ENCODE results near the gene ADAMTSL5.
A peak's percentile ranks its signal among the peaks of the same experiment; 100 is the strongest.

ADAMTSL5 gene

DNA sequence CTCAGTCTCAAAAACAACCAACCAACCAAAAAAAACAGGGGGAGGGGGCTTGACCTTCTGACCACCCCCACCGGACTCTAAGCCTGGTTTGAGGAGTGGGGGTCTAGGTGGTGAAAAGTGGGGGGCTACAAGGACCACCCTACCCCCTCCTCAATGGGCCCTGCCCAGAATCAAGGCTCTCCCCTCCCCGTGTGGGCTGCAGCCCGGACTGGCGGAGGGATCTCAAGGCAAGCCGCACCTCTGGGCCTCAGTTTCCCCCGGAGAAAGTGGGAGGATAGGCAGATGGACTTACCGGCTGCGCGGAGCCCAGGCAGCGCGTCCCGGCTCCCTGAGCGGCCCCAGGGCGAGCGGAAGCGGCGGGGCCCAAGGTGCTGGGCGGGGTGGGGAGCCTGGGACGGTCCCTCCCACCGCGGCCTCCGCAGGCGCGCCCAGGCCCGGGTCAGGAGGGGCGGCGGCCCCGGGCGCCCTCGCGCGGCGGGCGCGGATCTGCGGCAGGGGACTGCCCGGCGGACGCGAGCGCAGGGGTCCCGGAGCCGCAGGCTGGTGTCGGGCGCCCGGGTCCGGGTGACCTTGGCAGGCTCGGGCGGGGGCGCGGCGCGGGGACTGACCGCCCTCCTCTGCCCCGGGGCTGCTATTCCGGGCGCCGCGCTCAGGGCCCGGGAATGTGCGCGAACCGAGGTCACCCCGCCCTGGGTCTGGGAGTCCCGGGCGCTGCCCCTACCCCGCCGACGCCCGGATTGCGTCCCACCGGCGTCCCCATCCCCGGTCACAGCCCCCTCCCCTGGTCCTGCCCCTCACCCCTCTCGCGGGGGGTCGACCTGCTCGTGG is at the start of gene ADAMTSL5:
Gene ADAMTSL5, minus strand, starts transcription at position 349 of the 828 bp plus-strand sequence. CDS start 2,076 bp downstream, outside the sequence.
- TF ChIP-seq JUND (IDR thresholded peaks at IDR 0.05; ENCODE audit: low read depth) = no peak
- peak in 1 of 2 experiments; percentile 80 for DNase-seq (ENCODE audit: low read depth in 1 of 2, low spot score in 1 of 2)
- in situ Hi-C loops (cut with HindIII; ENCODE audit: low pct_unique_long_range_greater_than_20kb, low sequenced_read_pairs) = no loop called here

DNA sequence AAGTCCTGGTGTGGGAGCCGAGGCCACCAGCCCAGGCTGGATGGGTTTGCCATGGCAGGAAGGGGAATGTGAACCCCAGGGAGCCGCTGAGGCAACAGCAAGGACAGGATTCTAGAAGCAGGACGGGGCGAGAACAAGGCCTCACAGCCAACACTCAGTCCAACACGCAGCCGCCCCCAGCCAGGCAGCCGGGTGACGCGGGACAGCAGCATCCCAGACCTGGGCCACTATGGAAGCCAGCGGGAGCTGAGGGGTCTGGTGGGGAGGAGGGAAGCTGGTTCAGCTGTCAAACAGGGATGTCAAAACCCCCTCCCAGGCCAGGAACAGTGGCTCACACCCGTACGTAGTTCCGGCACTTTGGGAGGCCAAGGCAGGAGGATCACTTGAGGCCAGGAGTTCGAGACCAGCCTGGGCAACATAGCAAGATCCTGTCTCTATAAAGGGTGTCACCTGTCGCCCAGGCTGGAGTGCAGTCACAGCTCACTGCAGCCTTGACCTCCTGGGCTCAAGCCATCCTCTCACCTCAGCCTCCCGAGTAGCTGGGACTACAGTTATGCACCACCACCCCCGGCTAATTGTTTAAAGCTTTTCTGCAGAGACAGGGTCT is 48.5 kb upstream of the ADAMTSL5 start:
- TF ChIP-seq JUND (IDR thresholded peaks at IDR 0.05; ENCODE audit: low read depth) = no peak
- in situ Hi-C loops (cut with HindIII; ENCODE audit: low pct_unique_long_range_greater_than_20kb, low sequenced_read_pairs) = no loop called here

GRCh38 chr19:1560286-1560882 is 47.6 kb upstream of the ADAMTSL5 start:
- in situ Hi-C loops (cut with HindIII; ENCODE audit: low pct_unique_long_range_greater_than_20kb, low sequenced_read_pairs) = no loop called here
- no peak for DNase-seq (ENCODE audit: low read depth in 1 of 2, low spot score in 1 of 2)
- no peak for TF ChIP-seq JUND (IDR thresholded peaks at IDR 0.05; ENCODE audit: low read depth)

More for the DNA sequence above, 48.5 kb upstream of the ADAMTSL5 start:
- no peak for DNase-seq (ENCODE audit: low read depth in 1 of 2, low spot score in 1 of 2)

GRCh38 chr19:1558552-1558951 is 45.7 kb upstream of the ADAMTSL5 start:
- in situ Hi-C loops (cut with HindIII; ENCODE audit: low pct_unique_long_range_greater_than_20kb, low sequenced_read_pairs) = no loop called here
- no peak for TF ChIP-seq JUND (IDR thresholded peaks at IDR 0.05; ENCODE audit: low read depth)
- no peak for DNase-seq (ENCODE audit: low read depth in 1 of 2, low spot score in 1 of 2)

DNA sequence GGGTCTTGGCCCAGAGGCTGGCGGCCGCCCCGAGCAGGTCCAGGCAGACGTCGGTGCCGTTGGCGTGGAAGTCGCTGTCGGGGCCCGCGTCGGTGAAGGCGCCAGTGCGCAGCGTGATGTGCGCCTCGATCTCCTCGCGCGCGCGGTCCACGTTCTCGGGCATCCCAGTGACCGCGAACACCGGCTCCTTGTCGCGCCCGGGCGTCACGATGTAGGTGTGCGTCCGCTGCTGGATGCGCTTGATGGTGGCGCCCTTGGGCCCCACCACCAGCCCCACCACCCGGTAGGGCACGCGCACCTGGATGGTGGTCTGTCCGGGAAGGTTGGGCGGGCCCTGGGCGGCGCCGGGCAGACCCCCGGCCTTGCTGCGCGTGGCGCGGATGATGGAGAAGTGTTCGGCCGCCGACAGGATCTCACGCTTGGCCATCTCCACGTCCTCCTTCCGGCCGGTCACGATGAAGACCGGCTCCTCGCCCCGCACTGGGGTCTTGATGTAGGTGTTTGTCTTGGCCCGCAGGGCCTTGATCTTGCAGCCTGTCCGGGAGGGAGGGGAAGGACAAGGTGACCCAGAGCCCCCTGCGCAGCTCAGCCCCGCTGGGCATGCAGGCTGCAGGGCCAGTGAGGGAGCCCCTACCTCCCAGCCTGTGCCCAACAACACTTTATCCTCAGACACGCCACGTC is 43.7 kb upstream of the ADAMTSL5 start:
- in situ Hi-C loops (cut with HindIII; ENCODE audit: low pct_unique_long_range_greater_than_20kb, low sequenced_read_pairs) = no loop called here
- no peak for DNase-seq (ENCODE audit: low read depth in 1 of 2, low spot score in 1 of 2)
- TF ChIP-seq JUND (IDR thresholded peaks at IDR 0.05; ENCODE audit: low read depth) = no peak

- TF ChIP-seq JUND (IDR thresholded peaks at IDR 0.05; ENCODE audit: low read depth) = no peak
- in situ Hi-C loops (cut with HindIII; ENCODE audit: low pct_unique_long_range_greater_than_20kb, low sequenced_read_pairs) = no loop called here
- no peak for DNase-seq (ENCODE audit: low read depth in 1 of 2, low spot score in 1 of 2)
Observed at GRCh38 chr19:1555487-1556389, 42.9 kb upstream of the ADAMTSL5 start.

- DNase-seq (ENCODE audit: low read depth in 1 of 2, low spot score in 1 of 2) = no peak
- in situ Hi-C loops (cut with HindIII; ENCODE audit: low pct_unique_long_range_greater_than_20kb, low sequenced_read_pairs) = no loop called here
- TF ChIP-seq JUND (IDR thresholded peaks at IDR 0.05; ENCODE audit: low read depth) = no peak
Observed at GRCh38 chr19:1554968-1555367, 42.1 kb upstream of the ADAMTSL5 start.

DNA sequence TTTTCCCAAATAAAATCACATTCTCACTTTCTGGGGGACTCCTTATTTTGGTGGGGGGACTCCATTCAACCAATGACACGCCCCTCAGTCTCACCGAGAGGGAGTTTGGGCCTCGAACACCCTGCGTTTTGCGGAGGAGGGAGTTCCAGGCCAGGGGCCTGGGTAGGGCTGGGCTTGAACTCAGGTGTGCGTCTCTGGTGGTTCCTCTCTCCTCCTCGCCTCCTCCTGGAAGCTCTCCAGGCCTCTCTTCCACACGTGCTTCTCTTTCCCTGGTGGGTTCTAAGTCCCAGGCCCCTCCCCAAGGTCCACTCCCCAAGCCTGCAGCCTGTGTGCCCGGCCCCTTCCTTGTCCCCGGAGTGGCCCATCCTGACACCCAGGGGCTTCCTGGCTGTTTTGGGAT is 40.6 kb upstream of the ADAMTSL5 start:
- in situ Hi-C loops (cut with HindIII; ENCODE audit: low pct_unique_long_range_greater_than_20kb, low sequenced_read_pairs) = no loop called here
- TF ChIP-seq JUND (IDR thresholded peaks at IDR 0.05; ENCODE audit: low read depth) = no peak
- DNase-seq (ENCODE audit: low read depth in 1 of 2, low spot score in 1 of 2) = no peak

DNA sequence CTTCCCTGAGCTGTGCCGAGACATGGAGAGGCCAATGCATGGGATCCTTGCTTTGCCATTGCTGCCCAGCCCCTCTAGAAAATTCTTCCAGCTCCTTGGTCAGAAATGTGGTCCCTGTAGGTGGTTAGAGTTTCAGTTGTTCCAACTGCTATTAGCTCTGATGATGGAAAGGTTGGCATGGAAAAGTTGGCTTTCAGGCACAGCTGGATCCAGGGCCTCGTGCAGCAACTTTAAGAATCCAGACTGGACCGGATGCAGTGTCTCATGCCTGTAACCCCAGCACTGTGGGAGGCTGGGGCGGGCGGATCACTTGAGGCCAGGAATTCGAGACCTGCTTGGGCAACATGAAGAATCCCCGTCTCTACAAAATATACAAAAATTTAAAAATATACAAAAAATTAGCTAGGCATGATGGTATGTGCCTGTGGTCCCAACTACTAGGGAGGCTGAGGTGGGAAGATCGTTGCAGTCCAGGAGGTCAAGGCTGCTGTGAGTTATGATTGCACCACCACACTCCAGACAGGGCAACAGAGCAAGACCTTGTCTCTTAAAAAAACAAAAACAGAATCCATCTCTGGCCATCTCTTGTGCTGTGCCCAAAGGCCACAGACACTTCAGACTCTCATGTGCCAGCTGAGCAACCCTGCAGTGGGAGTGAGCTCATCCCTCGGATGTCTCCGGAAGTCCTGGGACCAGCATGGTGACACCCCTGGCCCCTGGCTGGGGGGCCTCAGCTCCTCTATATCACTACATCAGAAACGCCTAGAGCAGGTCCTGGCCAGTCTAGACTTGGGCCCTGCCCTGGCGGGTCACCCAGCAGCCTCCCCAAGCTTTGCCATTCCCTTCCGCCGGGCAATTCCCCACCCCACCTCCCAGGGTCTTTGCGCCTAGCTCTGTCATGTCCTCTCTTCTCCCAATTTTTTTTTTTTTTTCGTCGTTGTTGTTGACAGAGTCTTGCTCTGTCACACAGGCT is 38.5 kb upstream of the ADAMTSL5 start:
- in situ Hi-C loops (cut with HindIII; ENCODE audit: low pct_unique_long_range_greater_than_20kb, low sequenced_read_pairs) = no loop called here
- TF ChIP-seq JUND (IDR thresholded peaks at IDR 0.05; ENCODE audit: low read depth) = no peak
- DNase-seq (ENCODE audit: low read depth in 1 of 2, low spot score in 1 of 2) = no peak

DNA sequence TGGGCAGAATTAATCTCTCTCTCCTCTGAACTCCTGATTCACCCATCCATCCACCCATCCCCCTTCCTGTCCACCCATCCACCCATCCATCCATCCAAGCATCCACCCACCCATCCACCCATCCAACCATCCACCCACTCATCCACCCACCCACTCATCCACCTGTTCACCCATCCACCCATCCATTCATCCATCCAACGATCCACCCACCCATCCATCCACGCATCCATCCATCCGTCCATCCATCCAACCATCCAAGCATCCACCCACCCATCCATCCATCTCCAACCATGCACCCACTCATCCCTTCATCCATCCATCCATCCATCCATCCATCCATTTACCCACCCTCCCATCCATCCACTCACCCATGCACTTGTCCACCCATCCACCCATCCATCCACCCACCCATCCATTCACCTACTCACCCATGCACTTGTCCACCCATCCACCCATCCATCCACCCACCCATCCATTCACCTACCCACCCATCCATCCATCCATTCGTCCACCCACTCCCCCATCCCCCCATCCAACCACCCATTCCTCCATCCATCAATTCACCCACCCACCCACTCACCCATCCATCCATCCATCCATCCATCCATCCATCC is 36.6 kb upstream of the ADAMTSL5 start:
- DNase-seq (ENCODE audit: low read depth in 1 of 2, low spot score in 1 of 2) = no peak
- no peak for TF ChIP-seq JUND (IDR thresholded peaks at IDR 0.05; ENCODE audit: low read depth)
- in situ Hi-C loops (cut with HindIII; ENCODE audit: low pct_unique_long_range_greater_than_20kb, low sequenced_read_pairs) = no loop called here

All from T47D (cell line).